CD1c-positive myeloid dendritic cell (primary cell): ENCODE measurements around the gene ZMYND11.
"Not testable (repeated sequence)": the region's sequence is repeated elsewhere in the genome, so short reads cannot be mapped to it uniquely, and the experiment has no call there.

Experiments
- DNase-seq: peaks from one replicate; pipeline ENCODE4 v3.0.0-alpha.2; 2016; ENCODE audit errors: extremely low spot score

ZMYND11 gene

DNA sequence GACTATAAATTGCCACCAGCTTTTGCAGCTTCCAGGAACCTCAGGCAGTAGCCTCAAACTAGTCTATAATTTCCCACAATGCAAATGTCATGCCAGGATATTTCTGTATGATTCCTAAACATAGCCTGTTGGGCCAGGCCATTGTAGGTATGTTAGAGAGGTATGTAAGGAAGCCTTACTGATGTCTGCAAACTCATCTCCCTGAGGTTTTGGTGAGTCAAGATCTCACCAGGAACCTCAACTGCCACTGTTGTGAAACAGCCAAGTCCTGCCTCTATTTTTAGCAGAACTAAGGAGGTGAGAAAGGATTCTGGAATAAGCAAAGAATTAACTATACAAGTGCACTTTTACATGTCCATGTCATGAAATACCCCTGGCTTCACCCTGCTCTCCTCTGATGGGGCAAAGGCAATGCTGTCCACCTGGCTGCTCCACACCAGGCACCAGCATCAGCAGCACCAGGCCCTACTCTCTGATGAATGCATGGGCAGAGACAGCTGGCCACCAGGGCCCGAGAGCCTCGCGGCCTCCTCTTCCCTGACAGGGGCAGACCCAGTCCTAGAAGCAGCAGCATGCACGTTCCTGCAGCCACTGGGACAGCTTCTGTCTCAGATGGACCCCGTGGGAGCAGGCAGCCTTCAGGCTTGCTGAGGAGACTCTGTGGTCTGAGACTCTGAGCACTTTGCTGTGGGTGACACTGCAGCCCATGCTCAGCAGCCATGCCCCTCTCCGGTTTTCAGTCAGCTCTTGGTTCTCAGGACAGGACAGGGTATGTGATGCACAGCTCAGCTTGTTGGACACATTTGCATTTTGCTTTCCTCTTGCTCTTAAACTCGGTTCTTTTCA is 147.3 kb downstream of the ZMYND11 start:
- DNase-seq, result no peak

DNA sequence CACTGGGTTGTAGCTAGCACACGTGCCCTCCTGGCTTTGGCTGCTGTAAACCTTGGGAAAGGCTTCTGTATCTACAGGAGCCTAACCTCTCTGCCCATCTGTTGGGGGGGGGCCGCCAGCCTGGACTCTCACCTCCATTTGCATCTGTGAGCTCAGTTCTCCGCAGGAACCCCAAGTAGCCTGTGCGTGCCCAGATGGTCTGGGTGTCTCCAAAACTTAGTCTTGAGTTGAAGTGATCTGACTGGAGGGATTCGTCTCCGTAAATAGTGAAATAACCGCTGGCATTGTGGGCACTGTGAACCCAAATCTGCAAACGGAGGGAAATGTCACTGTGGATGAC is 147.9 kb downstream of the ZMYND11 start:
- no peak for DNase-seq

DNA sequence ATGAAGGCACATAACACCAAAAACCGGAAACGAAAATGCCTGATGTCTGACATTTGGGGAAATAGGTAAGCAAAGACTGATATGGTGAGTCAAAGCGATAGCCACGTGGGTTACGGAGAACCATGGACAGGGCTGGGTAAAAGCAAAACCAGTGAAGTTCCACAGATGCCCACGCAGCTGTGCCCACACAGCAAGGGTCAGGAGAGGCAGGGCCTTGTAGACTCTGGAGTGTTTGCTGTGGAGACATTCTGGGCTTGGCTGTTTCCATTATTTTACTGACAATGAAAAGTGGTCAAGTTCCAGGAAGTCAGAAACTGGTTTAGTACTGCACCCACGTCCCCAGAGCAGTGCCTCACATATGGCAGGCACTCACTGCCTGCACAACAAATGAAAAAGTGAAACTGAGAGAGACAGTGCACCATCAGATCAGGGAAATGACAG is 148.7 kb downstream of the ZMYND11 start:
- peak; percentile 63 for DNase-seq

DNA sequence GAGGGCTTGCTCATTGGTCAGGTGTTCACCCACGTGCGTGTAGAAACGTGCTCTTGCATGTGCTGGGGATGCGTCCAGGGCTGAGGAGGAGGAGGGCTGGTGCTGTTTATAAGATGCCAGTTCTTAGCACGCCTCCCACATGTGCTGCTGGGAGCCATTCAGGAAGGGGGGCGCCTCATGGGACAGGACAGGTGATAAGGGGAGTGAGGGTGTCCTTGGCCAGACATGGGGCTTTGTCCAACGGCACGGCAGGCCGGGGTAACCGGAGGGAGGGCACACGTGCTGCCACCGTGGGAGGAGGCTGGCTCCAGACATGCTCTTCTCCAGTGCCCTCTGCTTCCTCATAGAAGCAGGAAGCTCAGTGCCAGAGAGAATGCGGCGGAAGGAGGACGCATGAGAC is 150.0 kb downstream of the ZMYND11 start:
- peak; percentile 8 for DNase-seq

DNA sequence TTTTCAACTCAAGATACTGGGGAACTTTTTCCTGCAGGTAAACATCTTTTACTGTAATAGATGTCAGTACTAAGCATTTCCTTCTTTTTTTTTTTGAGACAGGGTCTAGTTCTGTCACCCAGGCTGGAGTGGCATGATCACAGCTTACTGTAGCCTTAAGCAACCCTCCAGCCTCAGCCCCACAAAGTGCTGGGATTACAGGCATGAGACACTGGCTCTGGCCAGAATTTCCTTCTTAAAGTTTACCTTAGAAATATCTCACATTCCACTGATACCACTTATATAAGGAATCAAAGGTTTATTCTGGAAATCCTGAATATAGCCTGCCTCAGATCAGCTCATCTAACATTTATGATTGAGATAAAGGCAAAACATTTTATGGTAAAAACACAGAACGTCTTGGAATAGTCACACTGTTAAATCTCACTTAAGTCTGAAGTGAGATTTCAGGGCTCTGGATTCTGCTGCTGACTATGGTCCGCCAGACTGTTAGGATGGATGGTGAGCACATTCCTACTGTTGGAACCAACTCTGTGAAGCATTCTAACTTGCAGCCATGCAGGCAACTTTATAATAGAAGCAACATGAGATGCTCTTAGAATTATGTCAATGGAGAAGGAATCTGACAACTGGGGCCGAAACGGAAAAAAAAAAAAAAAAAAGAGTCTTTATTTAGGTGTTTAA is 151.9 kb downstream of the ZMYND11 start:
- DNase-seq, result no peak

- no peak for DNase-seq
Measured at GRCh38 chr10:287814-288213, 152.6 kb downstream of the ZMYND11 start.

DNA sequence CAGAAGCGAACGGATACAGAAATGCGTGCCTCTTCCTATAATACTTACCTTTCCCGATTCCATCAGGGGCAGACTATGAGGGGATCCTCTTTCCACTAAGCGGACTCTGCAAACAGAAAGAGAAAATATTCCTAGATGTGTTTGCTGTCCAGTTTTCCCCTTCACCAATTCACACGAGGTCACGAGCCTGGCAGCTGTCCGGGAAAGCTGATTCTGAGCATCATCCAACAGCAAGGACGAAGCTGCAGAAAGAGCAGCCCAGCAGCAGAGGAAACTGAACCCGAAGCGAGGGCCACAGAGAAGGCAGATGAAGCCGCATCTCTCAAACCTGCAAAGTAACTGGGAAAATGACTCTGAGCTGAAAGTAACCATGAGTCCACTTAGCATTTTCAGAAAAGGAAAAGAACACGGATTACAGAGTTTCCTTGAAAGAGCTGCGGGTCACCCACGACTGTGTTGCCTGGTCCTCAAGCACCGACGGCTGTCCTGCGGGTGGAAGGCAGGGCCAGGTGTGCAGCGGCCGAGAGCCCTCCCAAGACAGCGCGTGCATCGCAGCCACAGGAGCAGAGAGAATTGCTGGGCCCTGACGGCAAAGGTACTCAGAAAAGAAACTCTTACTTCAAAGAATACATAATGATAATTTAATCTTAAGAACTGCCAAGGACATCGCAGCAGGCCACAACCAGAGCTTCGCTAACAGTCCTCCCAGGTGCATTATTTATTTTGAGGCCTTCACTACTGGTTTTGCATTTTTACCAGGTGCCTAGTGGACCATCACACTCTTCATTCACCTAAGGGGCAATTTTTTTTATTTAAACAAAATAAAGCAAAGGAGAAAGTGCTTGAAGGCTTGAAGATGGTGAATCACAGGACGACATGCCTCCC is 153.3 kb downstream of the ZMYND11 start:
- no peak for DNase-seq

DNA sequence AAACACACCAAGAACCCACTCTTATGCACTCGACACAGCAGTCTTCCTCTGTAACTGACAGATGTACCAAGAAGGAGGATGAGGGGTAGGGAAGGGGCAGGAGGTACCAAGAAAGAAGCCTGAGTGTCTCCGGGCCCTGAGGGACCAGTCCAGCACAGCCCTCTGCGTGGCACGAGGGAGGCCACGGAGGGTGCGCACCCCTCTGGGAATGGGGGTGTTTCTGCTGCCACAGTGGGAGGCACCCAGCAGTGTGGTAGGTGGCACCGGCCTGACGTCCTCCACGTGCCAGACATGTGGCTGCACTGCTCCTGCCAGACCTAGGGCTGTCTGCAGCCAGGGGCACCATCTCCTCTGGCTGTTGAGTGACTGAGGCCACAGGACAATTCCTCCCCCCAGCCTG is 154.3 kb downstream of the ZMYND11 start:
- DNase-seq, result no peak

DNA sequence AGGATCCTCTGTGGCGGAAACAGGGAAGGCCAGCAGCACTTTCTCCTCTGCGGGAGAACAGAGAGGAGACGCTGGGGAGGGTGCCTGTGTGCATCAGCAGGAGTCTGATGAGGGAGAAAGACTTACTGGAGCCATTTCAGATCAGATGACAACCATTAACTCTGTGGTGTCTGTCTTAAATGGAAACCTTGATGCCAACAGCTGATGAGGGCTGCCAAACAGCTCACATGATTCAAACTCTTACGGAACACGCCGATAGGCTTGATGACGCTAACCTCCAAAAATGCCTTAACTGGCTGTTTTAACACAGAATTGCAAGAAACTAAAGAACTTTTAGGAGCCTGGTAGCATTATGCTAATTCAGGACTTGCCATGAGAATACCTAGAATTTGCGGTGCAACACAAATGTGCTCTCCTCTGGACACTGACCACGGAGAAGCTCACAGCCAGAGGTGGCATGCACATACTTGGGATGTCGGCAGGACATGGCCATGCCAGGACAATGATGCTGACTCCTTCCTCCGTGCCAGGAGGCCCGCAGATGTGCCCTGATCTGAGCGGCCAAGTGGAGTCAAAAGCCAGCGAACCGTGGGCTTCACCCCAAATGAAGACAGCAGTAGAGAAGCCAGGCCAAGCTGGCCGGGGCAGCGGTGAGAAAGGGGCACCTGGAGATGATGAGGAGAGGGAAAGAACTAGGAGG is 154.9 kb downstream of the ZMYND11 start:
- no peak for DNase-seq

- no peak for DNase-seq
Measured at GRCh38 chr10:293636-294035, 158.4 kb downstream of the ZMYND11 start.

- DNase-seq, result no peak
Measured at GRCh38 chr10:297567-297966, 162.3 kb downstream of the ZMYND11 start.

GRCh38 chr10:298033-298432 is 162.8 kb downstream of the ZMYND11 start:
- no peak for DNase-seq

GRCh38 chr10:299512-299911 is 164.3 kb downstream of the ZMYND11 start:
- no peak for DNase-seq

- no peak for DNase-seq
Measured at GRCh38 chr10:299969-300368, 164.7 kb downstream of the ZMYND11 start.

DNA sequence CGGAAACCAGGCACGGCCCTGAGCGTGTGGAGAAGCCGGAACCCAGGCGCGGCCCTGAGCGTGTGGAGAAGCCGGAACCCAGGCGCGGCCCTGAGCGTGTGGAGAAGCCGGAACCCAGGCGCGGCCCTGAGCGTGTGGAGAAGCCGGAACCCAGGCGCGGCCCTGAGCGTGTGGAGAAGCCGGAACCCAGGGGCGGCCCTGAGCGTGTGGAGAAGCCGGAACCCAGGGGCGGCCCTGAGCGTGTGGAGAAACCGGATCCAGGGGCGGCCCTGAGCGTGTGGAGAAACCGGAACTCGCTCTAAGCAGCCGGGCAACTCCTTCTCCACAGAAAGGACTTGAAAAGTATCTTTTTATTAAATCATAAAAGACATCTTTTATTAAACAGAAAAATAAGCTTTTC is 165.3 kb downstream of the ZMYND11 start:
- not testable (repeated sequence) for DNase-seq

DNA sequence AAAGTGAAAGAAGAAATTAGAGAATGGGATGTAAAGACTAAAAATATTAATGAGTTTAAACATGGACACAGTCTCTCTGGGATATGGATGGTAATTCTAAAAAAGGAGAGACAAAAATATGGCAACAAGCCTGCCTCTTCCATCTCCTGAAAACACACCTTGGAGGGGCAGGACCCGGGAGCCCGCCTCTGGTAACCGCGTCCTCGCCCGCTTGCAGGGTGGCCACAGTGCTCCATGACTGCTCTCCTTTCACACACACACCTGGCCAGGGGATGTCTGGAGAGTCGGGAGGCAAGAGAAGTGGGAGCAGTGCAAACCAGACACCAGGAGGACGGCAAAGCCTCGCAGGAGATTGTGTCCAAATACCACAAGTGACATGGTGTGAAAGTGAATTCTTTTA is 166.3 kb downstream of the ZMYND11 start:
- DNase-seq, result no peak
